Stimulated activated CD8-positive, alpha-beta memory T cell treated with anti-CD3 and anti-CD28 coated beads, Interleukin-4, amount 100 ng/mL, for 4 hours (primary cell): ENCODE results near the gene ANP32E.
"Not testable (repeated sequence)": the region's sequence is repeated elsewhere in the genome, so short reads cannot be mapped to it uniquely, and the experiment has no call there.

Experiments
- DNase-seq, 2 donors: peaks; one replicate each; pipeline ENCODE4 v3.0.0-alpha.2; 2020; ENCODE audit warnings: low read depth in 2 of 2, low spot score in 1 of 2

The ANP32E gene

GRCh38 chr1:150257624-150258585 is 22.0 kb upstream of the ANP32E start, which contains the start of gene CA14:
Gene CA14, plus strand, starts transcription at chr1:150257774. Its CDS starts 355 bp downstream, at chr1:150258129.
- DNase-seq, result no peak

GRCh38 chr1:150256554-150257341 is 20.8 kb upstream of the ANP32E start:
- DNase-seq, result no peak

- no peak for DNase-seq
Observed at GRCh38 chr1:150256198-150256553, 20.3 kb upstream of the ANP32E start.

GRCh38 chr1:150249936-150250335 is 14.0 kb upstream of the ANP32E start:
- no peak for DNase-seq

- DNase-seq, result no peak
Observed at GRCh38 chr1:150243003-150243402, 7.1 kb upstream of the ANP32E start.

GRCh38 chr1:150237746-150238145 is 1.8 kb upstream of the ANP32E start:
- no peak for DNase-seq

- DNase-seq, result not testable (repeated sequence)
Observed at GRCh38 chr1:150237176-150237575, 1.3 kb upstream of the ANP32E start.

- no peak for DNase-seq
Observed at GRCh38 chr1:150236614-150237100, 745 bp upstream of the ANP32E start.

GRCh38 chr1:150235294-150235851 is 539 bp downstream of the ANP32E start:
- DNase-seq, result no peak

- peak; percentile 76 to 88 for DNase-seq
Observed at GRCh38 chr1:150234566-150235293, 1.2 kb downstream of the ANP32E start.

GRCh38 chr1:150234309-150234565 is 1.7 kb downstream of the ANP32E start:
- DNase-seq, result no peak

- DNase-seq, result peak; percentile 44 to 62
Observed at GRCh38 chr1:150233359-150234308, 2.3 kb downstream of the ANP32E start.

GRCh38 chr1:150232921-150233320 is 3.0 kb downstream of the ANP32E start:
- DNase-seq, result not testable (repeated sequence)

- DNase-seq, result not testable (repeated sequence)
Observed at GRCh38 chr1:150228246-150228645, 7.7 kb downstream of the ANP32E start.

GRCh38 chr1:150227228-150227627 is 8.7 kb downstream of the ANP32E start:
- no peak for DNase-seq

- no peak for DNase-seq
Observed at GRCh38 chr1:150226486-150226885, 9.4 kb downstream of the ANP32E start.

- DNase-seq, result no peak
Observed at GRCh38 chr1:150225546-150225945, 10.4 kb downstream of the ANP32E start.

GRCh38 chr1:150224983-150225382 is 10.9 kb downstream of the ANP32E start:
- no peak for DNase-seq

- DNase-seq, result no peak
Observed at GRCh38 chr1:150221552-150221951, 14.4 kb downstream of the ANP32E start.

- not testable (repeated sequence) for DNase-seq
Observed at GRCh38 chr1:150215855-150216254, 20.1 kb downstream of the ANP32E start.
